NCI-H510A treated with DMSO at 0.1 percent for 48 hours (cell line): ENCODE data around the gene PARVA.
"Not testable (repeated sequence)": the region's sequence is repeated elsewhere in the genome, so short reads cannot be mapped to it uniquely, and the experiment has no call there.

ENCODE experiments used
- DNase-seq: peaks from one replicate; lab custom pipeline; 2025; lab: John Stamatoyannopoulos, UW

The PARVA gene

DNA sequence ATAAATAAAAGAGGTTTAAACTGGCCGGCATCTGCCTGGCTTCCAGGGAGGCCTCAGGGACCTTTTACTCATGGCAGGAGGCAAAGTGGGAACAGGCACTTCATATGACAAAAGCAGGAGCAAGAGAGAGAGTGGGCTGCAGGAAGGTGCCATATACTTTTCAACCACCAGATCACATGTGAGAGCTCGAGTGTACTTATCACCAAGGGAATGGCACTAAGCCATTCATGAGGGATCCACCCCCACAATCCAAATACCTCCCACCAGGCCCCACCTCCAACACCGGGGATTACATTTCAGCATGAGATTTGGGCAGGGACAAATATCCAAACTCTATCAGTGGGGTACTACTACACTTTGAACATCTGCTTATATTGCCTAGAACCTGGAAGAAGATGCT is 126.5 kb downstream of the PARVA start:
- DNase-seq: no peak

DNA sequence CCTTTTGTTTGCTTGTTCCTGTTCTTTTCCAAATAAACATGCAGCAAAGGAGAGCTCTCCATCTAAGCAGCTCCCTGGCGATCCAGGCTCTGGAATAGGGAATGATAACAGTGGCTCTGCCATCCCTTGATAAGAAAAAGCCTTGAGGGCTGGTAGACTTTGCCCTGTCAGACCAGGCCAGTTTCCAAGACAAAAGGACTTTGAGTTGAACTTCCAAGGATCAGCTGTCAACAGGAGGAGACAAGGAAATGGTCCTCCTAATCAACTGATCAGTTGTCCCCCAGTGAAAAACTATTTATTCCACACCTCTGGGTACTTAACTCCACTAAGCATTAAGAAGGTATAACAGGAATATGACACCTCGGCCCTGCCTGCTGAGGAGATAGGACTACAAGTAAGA is 127.8 kb downstream of the PARVA start:
- DNase-seq: no peak

GRCh38 chr11:12506404-12506921 is 129.1 kb downstream of the PARVA start:
- no peak for DNase-seq

DNA sequence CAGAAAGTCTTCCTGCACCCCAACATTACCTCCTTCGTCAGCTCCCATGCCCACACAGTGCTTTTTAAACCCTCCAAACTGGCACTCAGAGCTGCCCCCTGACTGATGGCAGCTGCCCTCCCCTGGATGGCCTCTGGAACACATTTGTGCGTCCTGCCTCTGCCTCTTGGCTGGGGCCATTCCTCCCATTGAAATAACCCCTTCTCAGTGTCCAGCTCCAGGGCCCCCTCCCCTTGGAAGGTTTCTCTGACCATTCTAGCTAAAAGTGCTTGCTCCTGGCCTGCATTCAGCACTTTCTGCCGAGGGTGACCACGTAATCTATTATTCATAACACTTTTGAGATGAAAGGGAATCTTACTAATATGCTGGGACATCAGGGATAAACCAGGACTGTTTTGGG is 130.0 kb downstream of the PARVA start:
- DNase-seq: no peak

GRCh38 chr11:12508151-12508751 is 130.9 kb downstream of the PARVA start:
- DNase-seq: no peak

DNA sequence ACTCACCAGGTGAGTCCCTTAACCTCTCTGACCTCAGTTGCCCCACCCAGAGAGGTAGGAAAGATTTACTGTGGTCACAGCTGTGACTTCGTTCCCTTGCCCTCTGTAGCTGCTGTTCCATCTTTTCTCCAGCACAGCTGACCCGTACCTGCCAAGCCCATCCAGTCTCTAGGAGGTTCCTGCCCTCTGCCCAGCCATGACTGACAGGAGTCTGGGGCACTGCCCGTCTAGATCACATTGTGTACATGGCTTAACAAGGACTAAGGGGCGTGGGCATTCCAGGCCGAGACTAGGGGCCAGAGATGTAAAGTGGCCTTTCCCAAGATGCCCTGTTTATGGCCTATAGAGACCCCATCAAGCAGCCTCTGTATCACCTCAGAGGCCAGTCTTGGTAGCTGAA is 132.0 kb downstream of the PARVA start:
- DNase-seq: no peak

DNA sequence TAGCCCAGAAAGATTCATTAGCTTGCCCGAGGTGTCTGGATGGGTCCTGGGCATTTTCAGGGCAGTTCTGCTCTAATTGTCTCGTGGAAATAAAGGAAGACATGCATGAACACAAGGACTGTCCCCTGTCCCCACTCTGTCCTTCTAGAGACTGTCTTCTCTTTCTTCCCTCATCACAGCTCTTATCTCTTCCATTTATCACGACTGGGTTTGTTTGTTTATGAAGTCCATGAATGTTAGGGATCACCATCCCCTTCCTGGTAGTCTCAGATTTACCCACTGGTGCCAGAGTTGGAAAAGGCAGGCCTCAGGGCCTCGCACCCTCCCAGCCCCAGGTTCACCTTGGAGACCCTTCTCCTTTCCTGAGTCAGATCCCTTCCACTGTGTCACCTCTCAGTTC is 134.8 kb downstream of the PARVA start:
- DNase-seq: no peak

DNA sequence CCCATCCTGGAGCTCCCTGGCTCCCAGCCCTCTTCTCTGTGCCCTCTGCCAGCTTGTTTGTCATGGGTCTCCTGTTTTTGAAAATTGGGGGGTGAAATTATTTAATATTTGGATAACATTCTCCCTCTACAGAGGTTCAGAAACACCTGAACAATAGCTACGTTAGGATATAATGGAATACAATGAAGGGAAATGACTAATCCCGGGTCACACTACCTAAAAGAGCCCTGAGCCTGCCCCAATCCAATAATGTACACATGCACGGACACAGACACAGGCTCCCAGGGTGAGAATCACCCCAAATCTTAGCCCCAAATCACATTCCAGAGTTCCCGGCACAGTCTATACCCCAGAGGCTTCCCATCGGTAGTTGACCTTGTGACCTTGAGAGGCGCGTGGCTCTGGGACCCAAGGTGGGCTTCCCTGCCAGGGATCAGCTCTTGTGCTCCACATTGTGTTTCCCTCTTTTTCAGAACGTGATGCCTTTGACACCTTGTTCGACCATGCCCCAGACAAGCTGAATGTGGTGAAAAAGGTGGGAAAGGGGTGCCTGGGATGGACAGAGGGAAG is 135.5 kb downstream of the PARVA start:
- DNase-seq: no peak

- DNase-seq: no peak
Measured at GRCh38 chr11:12516387-12517105, 139.2 kb downstream of the PARVA start.

DNA sequence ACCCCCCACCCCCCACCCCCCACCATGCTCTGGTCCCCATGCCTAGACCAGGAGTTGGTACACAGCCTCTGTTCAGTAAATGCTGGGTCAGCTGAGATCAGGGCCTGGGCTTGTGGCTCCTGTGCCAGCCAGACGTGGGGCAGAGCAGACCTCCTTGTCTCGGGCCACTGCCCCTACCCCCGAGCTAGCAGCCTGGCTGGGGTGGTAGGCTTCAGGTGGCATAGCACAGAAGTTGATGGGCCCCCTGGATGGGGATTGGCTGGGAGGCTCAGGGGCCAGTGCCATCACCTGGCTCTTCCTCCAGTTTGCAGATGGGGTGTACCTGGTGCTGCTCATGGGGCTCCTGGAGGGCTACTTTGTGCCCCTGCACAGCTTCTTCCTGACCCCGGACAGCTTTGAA is 139.9 kb downstream of the PARVA start:
- no peak for DNase-seq

DNA sequence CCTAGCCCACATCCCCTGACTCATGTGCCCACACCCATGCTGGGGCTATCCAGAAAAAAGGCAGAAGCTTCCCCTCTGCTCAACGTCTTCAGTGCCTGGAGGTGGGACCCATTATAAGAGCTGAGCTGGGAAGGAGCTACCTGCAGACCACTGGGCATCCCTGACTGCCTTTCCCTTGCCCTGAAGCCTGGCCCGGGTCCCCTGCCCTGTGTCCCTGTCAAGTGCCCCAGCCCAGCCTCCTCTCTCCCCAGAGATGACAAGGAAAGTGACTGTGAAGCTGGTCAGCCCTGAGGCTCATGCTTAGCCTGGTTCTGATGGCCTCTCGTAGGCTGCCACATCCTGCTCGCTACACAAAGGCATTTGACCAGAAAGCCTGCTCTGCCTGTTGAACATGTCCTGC is 140.4 kb downstream of the PARVA start:
- DNase-seq: no peak

- DNase-seq: no peak
Measured at GRCh38 chr11:12518606-12519385, 141.4 kb downstream of the PARVA start.

DNA sequence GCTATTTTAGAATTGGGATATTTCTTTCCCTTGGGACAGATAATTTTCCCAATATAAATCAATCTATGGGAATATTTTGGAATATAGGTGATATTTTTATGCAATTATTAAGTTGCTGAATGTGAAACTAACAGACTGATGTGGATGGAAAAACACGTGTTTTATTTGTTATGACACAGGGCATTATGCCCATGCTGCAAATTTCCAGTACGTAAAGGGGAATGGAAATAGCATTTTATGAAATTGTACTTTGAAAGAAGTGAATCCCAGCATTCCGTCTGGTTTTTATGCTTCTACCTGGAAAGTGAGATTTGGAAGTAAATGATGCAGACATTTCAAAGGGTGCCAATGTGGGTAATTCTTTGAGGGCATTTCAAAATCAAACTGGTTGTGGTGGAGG is 142.7 kb downstream of the PARVA start:
- DNase-seq: no peak

DNA sequence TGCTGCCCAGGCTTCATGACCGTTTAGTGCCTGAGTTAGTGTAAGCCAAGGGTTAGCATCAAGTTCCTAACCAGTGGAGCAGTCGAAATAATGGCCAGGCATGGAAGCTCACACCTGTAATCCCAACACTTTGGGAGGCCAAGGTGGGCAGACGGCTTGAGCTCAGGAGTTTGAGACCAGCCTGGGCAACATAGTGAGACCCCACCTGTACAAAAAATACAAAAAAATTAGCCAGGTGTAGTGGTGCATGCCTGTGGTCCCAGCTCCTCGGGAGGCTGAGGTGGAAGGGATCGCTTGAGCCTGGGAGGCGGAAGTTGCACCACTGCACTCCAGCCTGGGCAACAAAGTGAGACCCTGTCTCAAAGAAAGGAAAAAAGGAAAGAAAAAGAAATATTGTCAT is 143.2 kb downstream of the PARVA start:
- DNase-seq: not testable (repeated sequence)

GRCh38 chr11:12523180-12523924 is 146.0 kb downstream of the PARVA start:
- no peak for DNase-seq

DNA sequence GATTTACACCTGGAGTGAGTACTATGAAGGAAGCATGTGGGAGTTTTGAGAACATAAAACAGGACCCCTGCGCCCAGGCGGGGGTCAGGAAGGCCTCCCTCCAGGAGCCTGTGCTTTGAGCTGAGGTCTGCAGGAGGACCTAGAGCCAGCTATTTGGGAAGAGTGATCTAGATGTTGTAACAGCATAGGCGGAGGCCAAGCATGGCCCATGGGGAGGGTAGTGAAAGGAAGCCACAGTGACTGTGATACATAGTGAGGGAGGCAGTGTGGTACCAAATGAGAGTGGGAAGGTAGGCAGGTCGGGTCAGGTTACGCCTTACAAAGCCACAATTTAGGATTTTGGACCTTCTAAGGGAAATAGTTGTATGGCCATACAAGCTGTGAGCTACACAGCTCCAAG is 147.5 kb downstream of the PARVA start:
- no peak for DNase-seq

DNA sequence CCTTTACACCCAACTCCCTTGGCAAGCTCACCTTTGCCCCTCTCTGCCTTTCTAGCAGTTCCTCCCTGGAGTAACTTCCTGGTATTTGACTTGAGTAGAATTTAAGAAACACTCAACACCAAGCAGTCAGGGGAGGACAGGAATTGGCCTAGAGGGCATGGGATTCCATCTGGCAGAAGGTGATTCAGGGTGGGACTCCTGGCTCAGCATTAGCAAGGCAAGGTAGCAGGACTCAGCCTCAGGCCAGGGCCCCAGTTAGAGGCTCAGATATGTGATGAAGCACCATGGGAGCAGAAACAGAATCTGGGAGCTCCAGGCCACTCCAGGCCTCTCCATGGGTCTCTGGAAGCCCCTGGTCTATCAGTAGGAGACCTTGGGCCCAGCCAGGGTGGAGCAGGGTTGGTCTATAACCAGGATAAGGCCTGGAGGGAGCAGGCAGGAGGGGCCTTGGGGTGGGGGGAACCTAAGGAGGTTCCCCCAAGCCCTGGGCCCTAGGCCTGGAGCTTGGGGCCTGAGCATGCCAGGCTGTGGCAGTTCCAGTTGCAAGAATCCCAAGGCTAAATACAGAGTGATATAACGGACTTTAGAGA is 148.2 kb downstream of the PARVA start:
- no peak for DNase-seq

- DNase-seq: no peak
Measured at GRCh38 chr11:12526789-12527188, 149.4 kb downstream of the PARVA start.

DNA sequence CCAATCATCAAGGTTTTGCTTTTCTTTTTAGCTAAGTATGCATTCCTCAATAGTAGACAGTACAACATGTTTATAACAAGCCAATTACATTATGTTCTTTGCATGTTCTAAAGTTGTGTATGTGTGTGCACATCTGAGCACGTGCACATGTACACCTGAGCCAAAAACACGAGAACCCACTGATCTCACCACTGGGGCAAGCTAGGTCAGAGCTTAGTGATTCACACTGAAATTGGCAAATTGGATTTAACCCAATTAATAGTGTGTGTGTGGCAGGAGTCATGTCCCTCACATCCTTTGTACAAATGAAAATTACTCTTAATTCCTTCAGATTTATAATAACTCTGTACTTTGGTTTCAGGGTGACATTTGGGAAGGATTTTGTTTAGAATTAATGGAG is 151.1 kb downstream of the PARVA start:
- DNase-seq: no peak

- DNase-seq: no peak
Measured at GRCh38 chr11:12529041-12529440, 151.7 kb downstream of the PARVA start.

DNA sequence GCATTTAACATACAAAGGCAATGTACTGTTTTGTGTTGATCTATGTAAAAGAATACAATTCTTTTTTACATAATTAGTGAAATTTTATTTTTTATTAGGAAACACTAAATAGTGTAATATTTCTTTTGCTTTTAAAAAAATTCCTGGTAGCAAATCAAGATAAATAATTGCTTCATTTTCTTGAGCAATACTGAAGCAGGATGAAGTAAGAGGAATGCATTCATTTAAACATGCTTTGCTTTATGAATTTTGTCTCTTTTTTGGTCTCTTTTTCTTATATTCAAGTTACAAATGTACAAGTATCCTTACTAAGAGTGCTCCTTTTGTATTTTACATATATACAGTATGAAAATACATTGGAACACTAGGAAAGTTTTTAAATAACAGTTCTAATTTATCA is 152.4 kb downstream of the PARVA start:
- no peak for DNase-seq

- no peak for DNase-seq
Measured at GRCh38 chr11:12531020-12531419, 153.6 kb downstream of the PARVA start.
